ENCODE data around the gene ZFP36L2. TPM values are rescaled to one million over a fixed set of nuclear protein-coding genes. Genes with fewer than 3 reads are reported as not detected.

Gene ZFP36L2
- total RNA-seq, 4 donors from 2014 or later = 146 to 287 (median 172) TPM

DNA sequence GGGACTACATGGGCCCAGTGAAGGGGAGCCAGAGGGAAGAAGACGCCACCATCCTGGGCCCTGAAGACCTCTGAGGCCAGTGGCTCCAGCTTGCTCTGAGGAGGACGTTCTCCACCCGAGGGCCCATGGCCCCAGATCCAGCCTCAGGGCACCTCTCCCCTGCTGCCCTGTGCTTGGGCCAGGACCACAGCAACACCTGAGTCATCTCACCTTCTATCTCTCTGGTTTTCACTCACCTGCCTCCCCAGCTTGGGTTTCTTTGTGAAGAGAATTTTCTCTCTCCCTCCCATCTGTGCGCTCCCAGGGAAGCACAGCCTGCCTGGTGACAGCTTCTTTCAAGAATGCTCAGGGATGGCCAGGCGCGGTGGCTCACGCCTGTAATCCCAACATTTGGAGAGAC lies 19.8 kb downstream of the ZFP36L2 start:
- intact Hi-C loops (cut with DNase I) = no loop called here
- Histone ChIP-seq H3K36me3 (no peaks in the 10 kb centered on the region), H3K4me1 (no peaks in the 10 kb centered on the region), H3K27me3 (no peaks in the 10 kb centered on the region), H3K27ac (no peak overlapping the region), H3K9me3 (no peaks in the 10 kb centered on the region), H3K4me3 (replicated peaks in 1 of 3) (no peak overlapping the region)
- 95 to 96% methylated on average over 7 of the region's 7 CpGs for WGBS, 2 donors
- DNase-seq = no peak
- TF ChIP-seq POLR2A (IDR thresholded peaks at IDR 0.05) = no peak
- TF ChIP-seq, protein P1, sequence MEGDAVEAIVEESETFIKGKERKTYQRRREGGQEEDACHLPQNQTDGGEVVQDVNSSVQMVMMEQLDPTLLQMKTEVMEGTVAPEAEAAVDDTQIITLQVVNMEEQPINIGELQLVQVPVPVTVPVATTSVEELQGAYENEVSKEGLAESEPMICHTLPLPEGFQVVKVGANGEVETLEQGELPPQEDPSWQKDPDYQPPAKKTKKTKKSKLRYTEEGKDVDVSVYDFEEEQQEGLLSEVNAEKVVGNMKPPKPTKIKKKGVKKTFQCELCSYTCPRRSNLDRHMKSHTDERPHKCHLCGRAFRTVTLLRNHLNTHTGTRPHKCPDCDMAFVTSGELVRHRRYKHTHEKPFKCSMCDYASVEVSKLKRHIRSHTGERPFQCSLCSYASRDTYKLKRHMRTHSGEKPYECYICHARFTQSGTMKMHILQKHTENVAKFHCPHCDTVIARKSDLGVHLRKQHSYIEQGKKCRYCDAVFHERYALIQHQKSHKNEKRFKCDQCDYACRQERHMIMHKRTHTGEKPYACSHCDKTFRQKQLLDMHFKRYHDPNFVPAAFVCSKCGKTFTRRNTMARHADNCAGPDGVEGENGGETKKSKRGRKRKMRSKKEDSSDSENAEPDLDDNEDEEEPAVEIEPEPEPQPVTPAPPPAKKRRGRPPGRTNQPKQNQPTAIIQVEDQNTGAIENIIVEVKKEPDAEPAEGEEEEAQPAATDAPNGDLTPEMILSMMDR (IDR thresholded peaks at IDR 0.05) = no peak

DNA sequence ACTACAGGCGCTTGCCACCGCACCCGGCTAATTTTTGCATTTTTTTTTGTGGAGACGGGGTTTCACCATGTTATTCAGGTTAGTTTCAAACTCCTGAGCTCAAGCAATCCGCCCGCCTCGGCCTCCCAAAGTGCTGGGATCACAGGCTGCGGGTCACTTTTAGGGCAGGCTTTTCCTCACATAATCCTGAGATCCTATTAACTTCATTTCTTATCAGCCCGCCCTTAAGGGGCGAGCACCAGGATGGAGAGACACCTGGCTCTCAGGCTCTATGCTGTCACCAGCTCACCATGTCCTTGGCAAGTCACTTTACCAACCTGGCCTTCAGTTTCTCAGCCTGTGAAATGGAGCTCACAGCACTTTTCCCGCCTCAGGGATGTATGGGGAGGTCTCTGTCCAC lies 23.0 kb downstream of the ZFP36L2 start:
- Histone ChIP-seq H3K27ac (no peak overlapping the region), H3K36me3 (no peaks in the 10 kb centered on the region), H3K4me3 (replicated peaks in 1 of 3) (no peak overlapping the region), H3K27me3 (no peaks in the 10 kb centered on the region), H3K9me3 (no peaks in the 10 kb centered on the region), H3K4me1 (no peaks in the 10 kb centered on the region)
- intact Hi-C loops (cut with DNase I) = no loop called here
- no peak for TF ChIP-seq POLR2A (IDR thresholded peaks at IDR 0.05)
- TF ChIP-seq, protein P1 (IDR thresholded peaks at IDR 0.05) = no peak
- no peak for DNase-seq
- 94 to 96% methylated on average over 11 of the region's 11 CpGs for WGBS, 2 donors

DNA sequence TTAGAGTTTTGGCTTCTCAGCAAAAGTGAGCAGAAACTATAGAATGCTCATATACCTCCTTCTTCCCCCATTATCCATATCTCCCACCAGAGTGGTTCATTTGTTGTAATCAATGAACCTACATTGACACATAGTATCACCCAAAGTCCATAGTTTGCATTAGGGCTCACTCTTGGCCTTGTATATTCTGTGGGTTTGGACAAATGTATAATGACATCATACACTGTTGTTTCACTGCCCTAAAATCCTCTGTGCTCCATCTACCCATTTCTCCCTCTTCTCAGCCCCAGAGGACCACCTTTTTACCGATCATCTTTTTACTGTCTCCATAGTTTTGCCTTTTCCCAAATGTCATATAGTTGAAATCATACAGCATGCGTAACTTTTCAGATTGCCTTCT lies 24.1 kb downstream of the ZFP36L2 start:
- intact Hi-C loops (cut with DNase I) = no loop called here
- no peak overlapping the region for H3K27ac ChIP-seq
- TF ChIP-seq POLR2A (IDR thresholded peaks at IDR 0.05) = no peak
- TF ChIP-seq, protein P1 (IDR thresholded peaks at IDR 0.05) = no peak
- no peak for DNase-seq
- H3K4me1 ChIP-seq = no peaks in the 10 kb centered on the region
- H3K36me3 ChIP-seq = no peaks in the 10 kb centered on the region
- 48 to 64% methylated on average over 2 of the region's 2 CpGs for WGBS, 2 donors
- H3K27me3 ChIP-seq = no peaks in the 10 kb centered on the region
- no peaks in the 10 kb centered on the region for H3K9me3 ChIP-seq
- no peak overlapping the region for H3K4me3 ChIP-seq (replicated peaks in 1 of 3)

DNA sequence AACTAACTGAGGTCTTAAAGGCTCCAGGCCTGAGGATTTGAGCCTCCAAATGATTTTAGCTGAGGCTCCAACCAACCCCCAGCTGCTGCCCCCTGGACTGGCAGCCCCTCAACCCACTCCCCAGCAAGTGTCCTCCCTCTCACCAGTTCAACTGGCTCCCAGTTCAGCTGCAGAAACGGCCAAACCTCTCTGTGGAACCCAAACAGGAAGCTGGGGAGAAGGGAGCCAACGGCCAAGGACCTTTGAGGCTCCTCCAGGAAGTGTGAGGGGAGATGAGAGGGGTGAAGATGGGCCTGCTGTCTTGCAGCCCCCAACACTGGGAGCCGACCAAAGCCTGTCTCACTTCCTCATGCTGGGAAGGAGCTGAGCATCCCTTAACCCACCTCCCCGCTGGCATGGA lies 24.9 kb downstream of the ZFP36L2 start:
- no peak overlapping the region for H3K27ac ChIP-seq
- no peak for DNase-seq
- H3K4me3 ChIP-seq (replicated peaks in 1 of 3) = no peak overlapping the region
- intact Hi-C loops (cut with DNase I) = no loop called here
- no peaks in the 10 kb centered on the region for H3K27me3 ChIP-seq
- 61 to 67% methylated on average over 3 to 4 of the region's 4 CpGs for WGBS, 2 donors
- no peaks in the 10 kb centered on the region for H3K36me3 ChIP-seq
- H3K4me1 ChIP-seq = no peaks in the 10 kb centered on the region
- no peaks in the 10 kb centered on the region for H3K9me3 ChIP-seq
- TF ChIP-seq, protein P1 (IDR thresholded peaks at IDR 0.05) = no peak
- TF ChIP-seq POLR2A (IDR thresholded peaks at IDR 0.05) = no peak

DNA sequence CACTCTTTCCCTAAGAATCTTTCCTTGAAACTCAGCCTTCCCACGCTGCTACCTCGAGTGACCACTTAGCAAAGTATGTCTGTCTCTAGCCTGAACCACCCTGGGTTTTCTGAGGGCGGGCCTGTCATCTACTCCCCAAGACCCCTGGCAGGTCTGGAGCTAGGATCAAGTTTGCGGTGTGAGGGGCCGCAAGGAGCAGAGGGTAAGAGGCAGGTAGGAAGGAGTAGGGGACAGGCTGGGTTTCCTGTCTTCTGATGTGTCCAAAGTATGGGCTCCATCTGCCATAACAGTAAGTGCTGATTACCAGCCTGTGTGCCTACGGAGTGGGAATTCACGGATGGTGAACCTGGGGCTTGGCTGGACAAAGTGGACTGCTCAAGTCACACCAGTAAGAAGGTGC lies 25.4 kb downstream of the ZFP36L2 start:
- Histone ChIP-seq H3K27me3 (no peaks in the 10 kb centered on the region), H3K27ac (no peak overlapping the region), H3K4me1 (no peaks in the 10 kb centered on the region), H3K9me3 (no peaks in the 10 kb centered on the region), H3K36me3 (no peaks in the 10 kb centered on the region), H3K4me3 (replicated peaks in 1 of 3) (no peak overlapping the region)
- intact Hi-C loops (cut with DNase I) = no loop called here
- no peak for DNase-seq
- 93 to 94% methylated on average over 7 of the region's 7 CpGs for WGBS, 2 donors
- TF ChIP-seq POLR2A (IDR thresholded peaks at IDR 0.05) = no peak
- TF ChIP-seq, protein P1 (IDR thresholded peaks at IDR 0.05) = no peak

Data from thyroid gland (tissue), 4 donors.